Endometrial microvascular endothelial cells (primary cell): Measurements from ENCODE around the gene CEACAM7. TPM values are rescaled to one million over a fixed set of nuclear protein-coding genes. Genes with fewer than 3 reads are reported as not detected.

ENCODE experiments used
- in situ Hi-C: cut with HindIII; loops from 2 replicates; pipeline ENCODE4 v1.10.0; 2017; ENCODE audit warnings: low sequenced_read_pairs, low pct_unique_long_range_greater_than_20kb; ENCODE audit errors: inconsistent ontology term
- total RNA-seq: library from RNA; depleted of rRNA; stranded (reverse); fragments of >200 nt; gene quantifications from one replicate; pipeline ENCODE4 v1.2.3, GENCODE V29; 2015; ENCODE audit errors: inconsistent ontology term

The CEACAM7 gene
- total RNA-seq, 1 donor from 2014 or later: not detected

DNA sequence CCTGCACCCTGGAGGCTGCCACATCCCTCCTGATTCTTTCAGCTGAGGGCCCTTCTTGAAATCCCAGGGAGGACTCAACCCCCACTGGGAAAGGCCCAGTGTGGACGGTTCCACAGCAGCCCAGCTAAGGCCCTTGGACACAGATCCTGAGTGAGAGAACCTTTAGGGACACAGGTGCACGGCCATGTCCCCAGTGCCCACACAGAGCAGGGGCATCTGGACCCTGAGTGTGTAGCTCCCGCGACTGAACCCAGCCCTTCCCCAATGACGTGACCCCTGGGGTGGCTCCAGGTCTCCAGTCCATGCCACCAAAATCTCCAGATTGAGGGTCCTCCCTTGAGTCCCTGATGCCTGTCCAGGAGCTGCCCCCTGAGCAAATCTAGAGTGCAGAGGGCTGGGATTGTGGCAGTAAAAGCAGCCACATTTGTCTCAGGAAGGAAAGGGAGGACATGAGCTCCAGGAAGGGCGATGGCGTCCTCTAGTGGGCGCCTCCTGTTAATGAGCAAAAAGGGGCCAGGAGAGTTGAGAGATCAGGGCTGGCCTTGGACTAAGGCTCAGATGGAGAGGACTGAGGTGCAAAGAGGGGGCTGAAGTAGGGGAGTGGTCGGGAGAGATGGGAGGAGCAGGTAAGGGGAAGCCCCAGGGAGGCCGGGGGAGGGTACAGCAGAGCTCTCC, 13.5 kb upstream of the CEACAM7 start:
- in situ Hi-C loops: no loop called here

DNA sequence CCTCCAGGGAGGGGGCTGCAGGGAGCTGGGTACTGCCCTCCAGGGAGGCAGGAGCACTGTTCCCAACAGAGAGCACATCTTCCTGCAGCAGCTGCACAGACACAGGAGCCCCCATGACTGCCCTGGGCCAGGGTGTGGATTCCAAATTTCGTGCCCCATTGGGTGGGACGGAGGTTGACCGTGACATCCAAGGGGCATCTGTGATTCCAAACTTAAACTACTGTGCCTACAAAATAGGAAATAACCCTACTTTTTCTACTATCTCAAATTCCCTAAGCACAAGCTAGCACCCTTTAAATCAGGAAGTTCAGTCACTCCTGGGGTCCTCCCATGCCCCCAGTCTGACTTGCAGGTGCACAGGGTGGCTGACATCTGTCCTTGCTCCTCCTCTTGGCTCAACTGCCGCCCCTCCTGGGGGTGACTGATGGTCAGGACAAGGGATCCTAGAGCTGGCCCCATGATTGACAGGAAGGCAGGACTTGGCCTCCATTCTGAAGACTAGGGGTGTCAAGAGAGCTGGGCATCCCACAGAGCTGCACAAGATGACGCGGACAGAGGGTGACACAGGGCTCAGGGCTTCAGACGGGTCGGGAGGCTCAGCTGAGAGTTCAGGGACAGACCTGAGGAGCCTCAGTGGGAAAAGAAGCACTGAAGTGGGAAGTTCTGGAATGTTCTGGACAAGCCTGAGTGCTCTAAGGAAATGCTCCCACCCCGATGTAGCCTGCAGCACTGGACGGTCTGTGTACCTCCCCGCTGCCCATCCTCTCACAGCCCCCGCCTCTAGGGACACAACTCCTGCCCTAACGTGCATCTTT, 12.5 kb upstream of the CEACAM7 start:
- in situ Hi-C loops: no loop called here

GRCh38 chr19:41699968-41700323, 11.9 kb upstream of the CEACAM7 start:
- in situ Hi-C loops: no loop called here

DNA sequence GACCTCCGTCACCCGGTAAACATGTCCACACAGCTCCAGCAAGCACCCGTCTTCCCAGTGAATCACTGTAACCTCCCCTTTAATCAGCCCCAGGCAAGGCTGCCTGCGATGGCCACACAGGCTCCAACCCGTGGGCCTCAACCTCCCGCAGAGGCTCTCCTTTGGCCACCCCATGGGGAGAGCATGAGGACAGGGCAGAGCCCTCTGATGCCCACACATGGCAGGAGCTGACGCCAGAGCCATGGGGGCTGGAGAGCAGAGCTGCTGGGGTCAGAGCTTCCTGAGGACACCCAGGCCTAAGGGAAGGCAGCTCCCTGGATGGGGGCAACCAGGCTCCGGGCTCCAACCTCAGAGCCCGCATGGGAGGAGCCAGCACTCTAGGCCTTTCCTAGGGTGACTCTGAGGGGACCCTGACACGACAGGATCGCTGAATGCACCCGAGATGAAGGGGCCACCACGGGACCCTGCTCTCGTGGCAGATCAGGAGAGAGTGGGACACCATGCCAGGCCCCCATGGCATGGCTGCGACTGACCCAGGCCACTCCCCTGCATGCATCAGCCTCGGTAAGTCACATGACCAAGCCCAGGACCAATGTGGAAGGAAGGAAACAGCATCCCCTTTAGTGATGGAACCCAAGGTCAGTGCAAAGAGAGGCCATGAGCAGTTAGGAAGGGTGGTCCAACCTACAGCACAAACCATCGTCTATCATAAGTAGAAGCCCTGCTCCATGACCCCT, 11.3 kb upstream of the CEACAM7 start:
- in situ Hi-C loops: no loop called here

DNA sequence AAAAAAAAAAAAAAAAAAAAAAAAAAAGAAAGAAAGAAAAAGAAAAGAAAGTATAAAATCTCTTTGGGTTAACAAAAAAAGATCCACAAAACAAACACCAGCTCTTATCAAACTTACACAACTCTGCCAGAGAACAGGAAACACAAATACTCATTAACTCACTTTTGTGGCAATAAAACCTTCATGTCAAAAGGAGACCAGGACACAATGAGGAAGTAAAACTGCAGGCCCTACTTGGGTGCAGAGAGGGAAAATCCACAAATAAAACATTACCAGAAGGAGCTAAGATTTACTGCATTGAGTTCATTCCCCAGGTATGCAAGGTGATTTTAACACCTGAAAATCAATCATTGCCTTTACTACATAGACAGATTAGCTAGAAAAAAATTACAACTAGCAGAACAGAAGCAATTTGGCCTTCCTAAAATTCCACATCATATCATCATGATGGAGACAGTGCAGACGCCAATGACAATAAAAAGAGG, 10.7 kb upstream of the CEACAM7 start:
- in situ Hi-C loops: no loop called here

DNA sequence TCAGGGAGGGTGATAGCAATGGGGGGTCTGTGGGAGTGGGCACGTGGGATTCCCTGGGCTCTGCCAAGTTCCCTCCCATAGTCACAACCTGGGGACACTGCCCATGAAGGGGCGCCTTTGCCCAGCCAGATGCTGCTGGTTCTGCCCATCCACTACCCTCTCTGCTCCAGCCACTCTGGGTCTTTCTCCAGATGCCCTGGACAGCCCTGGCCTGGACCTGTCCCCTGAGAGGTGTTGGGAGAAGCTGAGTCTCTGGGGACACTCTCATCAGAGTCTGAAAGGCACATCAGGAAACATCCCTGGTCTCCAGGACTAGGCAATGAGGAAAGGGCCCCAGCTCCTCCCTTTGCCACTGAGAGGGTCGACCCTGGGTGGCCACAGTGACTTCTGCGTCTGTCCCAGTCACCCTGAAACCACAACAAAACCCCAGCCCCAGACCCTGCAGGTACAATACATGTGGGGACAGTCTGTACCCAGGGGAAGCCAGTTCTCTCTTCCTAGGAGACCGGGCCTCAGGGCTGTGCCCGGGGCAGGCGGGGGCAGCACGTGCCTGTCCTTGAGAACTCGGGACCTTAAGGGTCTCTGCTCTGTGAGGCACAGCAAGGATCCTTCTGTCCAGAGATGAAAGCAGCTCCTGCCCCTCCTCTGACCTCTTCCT, 9.3 kb upstream of the CEACAM7 start:
- in situ Hi-C loops: no loop called here

- in situ Hi-C loops: no loop called here
Observed at GRCh38 chr19:41696402-41697197, 8.5 kb upstream of the CEACAM7 start.

- in situ Hi-C loops: no loop called here
Observed at GRCh38 chr19:41695745-41696144, 7.7 kb upstream of the CEACAM7 start.

DNA sequence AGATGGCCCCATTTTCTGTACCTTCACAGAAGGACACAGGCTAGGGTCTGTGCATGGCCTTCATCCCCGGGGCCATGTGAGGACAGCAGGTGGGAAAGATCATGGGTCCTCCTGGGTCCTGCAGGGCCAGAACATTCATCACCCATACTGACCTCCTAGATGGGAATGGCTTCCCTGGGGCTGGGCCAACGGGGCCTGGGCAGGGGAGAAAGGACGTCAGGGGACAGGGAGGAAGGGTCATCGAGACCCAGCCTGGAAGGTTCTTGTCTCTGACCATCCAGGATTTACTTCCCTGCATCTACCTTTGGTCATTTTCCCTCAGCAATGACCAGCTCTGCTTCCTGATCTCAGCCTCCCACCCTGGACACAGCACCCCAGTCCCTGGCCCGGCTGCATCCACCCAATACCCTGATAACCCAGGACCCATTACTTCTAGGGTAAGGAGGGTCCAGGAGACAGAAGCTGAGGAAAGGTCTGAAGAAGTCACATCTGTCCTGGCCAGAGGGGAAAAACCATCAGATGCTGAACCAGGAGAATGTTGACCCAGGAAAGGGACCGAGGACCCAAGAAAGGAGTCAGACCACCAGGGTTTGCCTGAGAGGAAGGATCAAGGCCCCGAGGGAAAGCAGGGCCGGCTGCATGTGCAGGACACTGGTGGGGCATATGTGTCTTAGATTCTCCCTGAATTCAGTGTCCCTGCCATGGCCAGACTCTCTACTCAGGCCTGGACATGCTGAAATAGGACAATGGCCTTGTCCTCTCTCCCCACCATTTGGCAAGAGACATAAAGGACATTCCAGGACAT, 7.0 kb upstream of the CEACAM7 start:
- in situ Hi-C loops: no loop called here

- in situ Hi-C loops: no loop called here
Observed at GRCh38 chr19:41694196-41694595, 6.1 kb upstream of the CEACAM7 start.

DNA sequence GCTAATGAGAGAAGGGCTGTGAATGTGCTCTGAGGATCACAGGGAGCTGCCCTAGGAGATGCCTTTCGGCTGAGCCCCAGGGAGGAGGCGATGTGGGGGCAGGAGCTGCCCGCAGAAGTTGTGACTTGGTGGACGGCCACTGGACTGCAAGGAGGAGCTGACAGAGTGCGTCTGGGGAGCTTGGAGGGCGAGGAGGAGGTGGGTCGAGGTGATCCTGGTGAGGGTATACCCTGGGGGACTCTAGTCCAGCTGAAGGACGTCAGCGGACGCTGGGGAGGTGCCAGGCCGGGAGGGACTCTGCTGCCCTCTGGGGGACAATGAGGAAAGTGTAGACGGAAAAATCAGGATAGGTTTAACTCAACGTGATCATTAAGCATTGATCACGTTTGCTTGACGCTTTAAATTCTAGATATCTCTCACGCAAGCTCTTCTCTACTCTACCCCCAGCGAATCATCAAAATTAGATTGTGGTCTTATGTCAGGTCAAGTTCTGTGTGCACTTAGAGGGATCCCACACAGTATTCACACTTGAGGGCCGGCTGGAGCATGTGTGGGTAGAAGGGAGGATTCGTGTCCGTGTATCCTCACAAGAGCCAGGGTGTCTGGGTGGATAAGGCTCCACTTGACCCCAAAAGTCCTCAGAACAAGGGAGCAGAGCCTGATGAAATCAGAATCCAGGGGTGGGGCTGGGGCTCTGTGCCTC, 3.3 kb upstream of the CEACAM7 start:
- in situ Hi-C loops: no loop called here

GRCh38 chr19:41690801-41691065, 2.7 kb upstream of the CEACAM7 start:
- in situ Hi-C loops: no loop called here

- in situ Hi-C loops: no loop called here
Observed at GRCh38 chr19:41689993-41690800, 2.1 kb upstream of the CEACAM7 start.

DNA sequence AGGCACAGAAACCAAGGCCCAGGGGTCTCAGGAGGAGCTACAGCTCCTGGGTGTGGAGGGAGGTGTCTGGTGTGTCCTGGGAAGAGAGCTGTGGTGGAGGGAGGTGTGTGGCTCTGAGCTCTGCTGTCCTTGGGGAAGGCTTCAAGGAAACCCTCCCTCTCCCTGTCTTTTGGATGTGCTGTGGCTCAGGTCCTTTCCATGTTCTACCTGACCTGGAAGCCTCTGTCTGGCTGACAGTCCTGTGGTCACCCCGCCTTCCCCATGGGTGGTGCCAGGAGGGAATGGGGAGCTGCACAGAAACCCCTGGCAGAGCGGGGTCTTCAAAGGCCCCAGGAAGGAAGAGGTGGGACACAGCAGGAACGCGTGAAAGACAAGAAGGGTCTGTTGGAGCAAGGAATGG, 617 bp upstream of the CEACAM7 start:
- in situ Hi-C loops: no loop called here

- in situ Hi-C loops: no loop called here
Observed at GRCh38 chr19:41687419-41687818, 651 bp downstream of the CEACAM7 start.

GRCh38 chr19:41682437-41682836, 5.6 kb downstream of the CEACAM7 start:
- in situ Hi-C loops: no loop called here

DNA sequence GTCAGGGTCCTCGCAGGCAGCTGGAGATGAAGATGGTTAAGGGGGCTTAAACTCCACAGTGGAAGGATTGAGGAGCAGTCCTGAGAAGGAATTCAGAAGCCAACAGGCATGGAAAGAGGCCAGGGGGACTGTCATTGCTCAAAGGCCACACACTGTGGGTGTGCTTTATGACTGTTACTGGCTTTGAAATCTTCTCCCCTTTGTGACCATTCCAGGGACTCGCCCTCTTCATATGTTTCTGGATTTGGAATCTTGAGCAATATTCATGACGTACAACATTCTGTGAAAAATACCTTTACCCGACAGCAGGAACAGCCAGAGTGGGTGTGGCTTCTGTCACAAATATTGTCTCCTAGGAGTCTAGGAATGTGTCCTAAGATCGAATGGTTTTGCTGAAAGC, 16.6 kb downstream of the CEACAM7 start:
- in situ Hi-C loops: no loop called here
